Stimulated activated naive CD4-positive, alpha-beta T cell treated with Interleukin-2 at 50 U/mL for 16 hours (primary cell): ENCODE measurements around the gene SLC30A1.
"Not testable (repeated sequence)": the region's sequence is repeated elsewhere in the genome, so short reads cannot be mapped to it uniquely, and the experiment has no call there.

Experiments
- DNase-seq: peaks from one replicate; lab custom pipeline; 2025; lab: John Stamatoyannopoulos, UW

The SLC30A1 gene

GRCh38 chr1:211583011-211583992 is 4.3 kb upstream of the SLC30A1 start:
- no peak for DNase-seq

- DNase-seq, result no peak
Observed at GRCh38 chr1:211581526-211581925, 2.6 kb upstream of the SLC30A1 start.

- DNase-seq, result no peak
Observed at GRCh38 chr1:211580303-211580687, 1.3 kb upstream of the SLC30A1 start.

GRCh38 chr1:211579440-211580302 is 710 bp upstream of the SLC30A1 start:
- DNase-seq, result peak; percentile 88

- DNase-seq, result peak; percentile 67
Observed at GRCh38 chr1:211577819-211578639, 932 bp downstream of the SLC30A1 start.

- no peak for DNase-seq
Observed at GRCh38 chr1:211577277-211577818, 1.6 kb downstream of the SLC30A1 start.

GRCh38 chr1:211576717-211577116 is 2.2 kb downstream of the SLC30A1 start:
- no peak for DNase-seq

GRCh38 chr1:211574705-211575104 is 4.3 kb downstream of the SLC30A1 start:
- DNase-seq, result no peak

GRCh38 chr1:211571998-211572397 is 7.0 kb downstream of the SLC30A1 start:
- no peak for DNase-seq

- not testable (repeated sequence) for DNase-seq
Observed at GRCh38 chr1:211570378-211570777, 8.6 kb downstream of the SLC30A1 start.

GRCh38 chr1:211566431-211567025 is 12.4 kb downstream of the SLC30A1 start:
- no peak for DNase-seq

- DNase-seq, result no peak
Observed at GRCh38 chr1:211564084-211564483, 14.9 kb downstream of the SLC30A1 start.

GRCh38 chr1:211559222-211560010 is 19.5 kb downstream of the SLC30A1 start:
- DNase-seq, result no peak

- no peak for DNase-seq
Observed at GRCh38 chr1:211557894-211558625, 20.9 kb downstream of the SLC30A1 start.

GRCh38 chr1:211553549-211553948 is 25.4 kb downstream of the SLC30A1 start:
- DNase-seq, result no peak

GRCh38 chr1:211551638-211552460 is 27.1 kb downstream of the SLC30A1 start:
- no peak for DNase-seq

GRCh38 chr1:211549092-211549711 is 29.8 kb downstream of the SLC30A1 start:
- DNase-seq, result no peak
